GM10248 (cell line): Measurements from ENCODE around the gene ERAP2.
A peak's percentile ranks its signal among the peaks of the same experiment; 100 is the strongest.

Source experiments
- CTCF ChIA-PET: fragments of 300-600 bp; sonication (Branson Sonifier 250); formaldehyde crosslinking; extraction: SDS; loops from one replicate; lab custom pipeline; 2021; ENCODE audit warnings: antibody characterized with exemption; lab: Yijun Ruan, JAX
- POLR2A ChIA-PET: fragments of 350-650 bp; sonication (Branson Sonifier 250); formaldehyde crosslinking; extraction: SDS; loops from one replicate; lab custom pipeline; 2020; ENCODE audit warnings: antibody characterized with exemption; lab: Yijun Ruan, JAX
- DNase-seq: peaks from one replicate; pipeline ENCODE4 v3.0.0; 2012; ENCODE audit errors: extremely low spot score
- CTCF ChIP-seq: IDR thresholded peaks from 2 replicates; pipeline ENCODE4 v1.5.1; 2012; ENCODE audit warnings: mild to moderate bottlenecking, low read depth; ENCODE audit errors: extremely low read depth, missing control alignments, control extremely low read depth

The ERAP2 gene

GRCh38 chr5:96884995-96885394 lies 8.7 kb downstream of the ERAP2 start:
- CTCF ChIA-PET, result interaction anchor here (1.0 to 10.7 kb wide), 10 partner anchors 8 to 105 kb away, joined by 3 to 116 read pairs (median 4); partner anchors contain the start of gene ERAP2
- TF ChIP-seq CTCF, result no peak
- POLR2A ChIA-PET, result interaction anchor here (1.3 kb wide), 1 partner anchor 8 kb away, joined by 7 read pairs; the partner anchor contains the start of gene ERAP2
- no peak for DNase-seq

DNA sequence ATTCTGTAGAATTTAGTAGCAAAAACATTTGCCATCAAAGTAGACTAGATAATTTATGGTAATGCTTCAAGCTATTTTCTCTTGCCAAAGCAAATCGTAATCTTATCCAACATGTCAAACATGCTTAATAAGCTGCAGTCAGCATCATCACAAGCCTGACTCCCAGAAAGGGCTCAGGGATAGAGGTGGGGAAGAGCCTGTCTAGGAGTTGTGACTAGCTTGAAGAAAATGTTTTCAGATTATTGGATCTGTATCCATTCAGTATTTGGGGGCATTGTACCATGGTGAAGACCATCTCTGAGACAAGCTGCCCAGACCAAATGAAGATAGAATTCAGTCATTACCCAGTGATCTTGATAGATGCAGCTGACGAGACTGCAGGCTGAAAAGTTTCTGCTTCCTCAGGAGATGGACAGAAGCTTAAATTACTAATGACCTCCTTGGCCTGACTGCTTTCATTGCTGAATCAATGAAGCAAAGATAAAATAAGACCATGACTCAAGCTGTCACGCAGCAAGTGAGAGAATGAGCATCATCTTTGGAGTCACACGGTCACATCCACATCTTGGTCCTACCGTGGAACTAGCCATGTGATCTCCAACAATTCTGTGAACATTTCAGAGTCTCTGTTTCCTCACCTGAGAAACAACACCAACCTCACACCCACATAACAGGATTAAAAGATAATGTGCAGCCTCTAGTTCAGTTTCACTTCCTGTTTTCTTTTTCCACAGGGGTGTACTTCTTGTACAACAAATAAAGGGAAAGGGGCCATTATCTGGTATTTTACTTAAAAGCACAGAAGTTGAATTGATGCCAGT lies 9.4 kb downstream of the ERAP2 start:
- POLR2A ChIA-PET, result interaction anchor here (1.3 kb wide), 1 partner anchor 9 kb away, joined by 7 read pairs; the partner anchor contains the start of gene ERAP2
- TF ChIP-seq CTCF, result no peak
- DNase-seq, result peak; percentile 37
- CTCF ChIA-PET, result interaction anchor here (0.9 to 10.7 kb wide), 10 partner anchors 8 to 104 kb away, joined by 3 to 116 read pairs (median 4); partner anchors contain the start of gene ERAP2

- ChIA-PET POLR2A (interaction anchor here (0.6 to 1.0 kb wide), 2 partner anchors 43 to 48 kb away, joined by 3 to 4 read pairs; partner anchors contain the start of gene LNPEP), CTCF (interaction anchor here (1.0 to 2.4 kb wide), 7 partner anchors 8 to 89 kb away, joined by 3 to 12 read pairs (median 4); no protein-coding TSS in a partner anchor)
- no peak for DNase-seq
- TF ChIP-seq CTCF, result no peak
These were observed 17.0 kb downstream of the ERAP2 start for GRCh38 chr5:96893342-96893741.

DNA sequence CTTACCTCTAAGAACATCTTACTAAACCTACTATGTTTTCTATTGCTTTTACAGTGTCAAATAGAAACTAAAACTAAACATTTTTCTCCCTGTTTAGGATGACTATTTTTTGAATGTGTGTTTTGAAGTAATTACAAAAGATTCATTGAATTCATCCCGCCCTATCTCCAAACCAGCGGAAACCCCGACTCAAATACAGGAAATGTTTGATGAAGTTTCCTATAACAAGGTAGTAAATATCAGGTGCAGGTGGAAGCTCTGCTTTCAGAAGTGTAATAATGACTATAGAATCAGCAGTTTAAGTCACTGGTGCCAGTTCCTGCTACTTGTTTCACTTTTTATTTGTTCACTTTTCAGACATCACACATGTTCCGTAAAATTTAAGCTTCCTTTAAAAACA lies 20.0 kb downstream of the ERAP2 start:
- ChIA-PET CTCF (interaction anchor here (0.7 to 1.7 kb wide), 14 partner anchors 11 to 262 kb away, joined by 3 to 11 read pairs (median 4); partner anchors contain the start of genes ERAP2, LIX1 and LNPEP), POLR2A (no interaction called here)
- DNase-seq, result peak; percentile 36
- TF ChIP-seq CTCF, result no peak

GRCh38 chr5:96896806-96897205 lies 20.5 kb downstream of the ERAP2 start:
- ChIA-PET POLR2A (no interaction called here), CTCF (interaction anchor here (0.7 to 2.1 kb wide), 15 partner anchors 8 to 246 kb away, joined by 3 to 11 read pairs (median 5); partner anchors contain the start of genes ERAP2, LIX1 and LNPEP)
- peak; percentile 1 for TF ChIP-seq CTCF
- peak; percentile 59 for DNase-seq

GRCh38 chr5:96901384-96901783 lies 25.1 kb downstream of the ERAP2 start:
- DNase-seq, result no peak
- no peak for TF ChIP-seq CTCF
- POLR2A ChIA-PET, result no interaction called here
- CTCF ChIA-PET, result interaction anchor here (0.9 to 3.9 kb wide), 12 partner anchors 9 to 32 kb away, joined by 3 to 25 read pairs (median 4); partner anchors contain the start of gene ERAP2
